Neural crest cell (in vitro differentiated cells): ENCODE data around the gene GALNS. TPM values are rescaled to one million over a fixed set of nuclear protein-coding genes. Genes with fewer than 3 reads are reported as not detected.

Experiments used
- DNase-seq: peaks from one replicate; pipeline ENCODE4 v3.0.0; 2021; ENCODE audit warnings: low read depth, mixed read lengths, low spot score
- H3K27ac Mint-ChIP-seq: one replicate; pipeline ENCODE4 v1.8.0; 2021; ENCODE audit warnings: mild to moderate bottlenecking, mixed read lengths; ENCODE audit not compliant: unreplicated experiment
- H3K27me3 Mint-ChIP-seq: 2 replicates; pipeline ENCODE4 v1.8.0; 2021; ENCODE audit warnings: low read depth, mild to moderate bottlenecking, mixed read lengths
- H3K36me3 Mint-ChIP-seq: 2 replicates; pipeline ENCODE4 v1.8.0; 2021; ENCODE audit warnings: low read depth, mild to moderate bottlenecking, mixed read lengths
- H3K4me1 Mint-ChIP-seq: 2 replicates; pipeline ENCODE4 v1.8.0; 2021; ENCODE audit warnings: mixed read lengths
- H3K4me3 Mint-ChIP-seq: one replicate; pipeline ENCODE4 v1.8.0; 2021; ENCODE audit warnings: mild to moderate bottlenecking, mixed read lengths
- H3K9me3 Mint-ChIP-seq: 2 replicates; pipeline ENCODE4 v1.8.0; 2021; ENCODE audit warnings: mixed read lengths
- total RNA-seq: library from RNA; stranded (reverse); gene quantifications from 2 replicates; pipeline ENCODE4 v1.2.1, GENCODE V29; 2021
- TF ChIP-seq, protein P1 (sequence below): fragments of 200-600 bp; sonication (generic); conservative IDR thresholded peaks from 2 replicates; pipeline ENCODE4 v1.5.0; 2021; ENCODE audit warnings: antibody characterized with exemption, mild to moderate bottlenecking

The GALNS gene
- total RNA-seq, 1 donor from 2014 or later: 19.7 TPM

DNA sequence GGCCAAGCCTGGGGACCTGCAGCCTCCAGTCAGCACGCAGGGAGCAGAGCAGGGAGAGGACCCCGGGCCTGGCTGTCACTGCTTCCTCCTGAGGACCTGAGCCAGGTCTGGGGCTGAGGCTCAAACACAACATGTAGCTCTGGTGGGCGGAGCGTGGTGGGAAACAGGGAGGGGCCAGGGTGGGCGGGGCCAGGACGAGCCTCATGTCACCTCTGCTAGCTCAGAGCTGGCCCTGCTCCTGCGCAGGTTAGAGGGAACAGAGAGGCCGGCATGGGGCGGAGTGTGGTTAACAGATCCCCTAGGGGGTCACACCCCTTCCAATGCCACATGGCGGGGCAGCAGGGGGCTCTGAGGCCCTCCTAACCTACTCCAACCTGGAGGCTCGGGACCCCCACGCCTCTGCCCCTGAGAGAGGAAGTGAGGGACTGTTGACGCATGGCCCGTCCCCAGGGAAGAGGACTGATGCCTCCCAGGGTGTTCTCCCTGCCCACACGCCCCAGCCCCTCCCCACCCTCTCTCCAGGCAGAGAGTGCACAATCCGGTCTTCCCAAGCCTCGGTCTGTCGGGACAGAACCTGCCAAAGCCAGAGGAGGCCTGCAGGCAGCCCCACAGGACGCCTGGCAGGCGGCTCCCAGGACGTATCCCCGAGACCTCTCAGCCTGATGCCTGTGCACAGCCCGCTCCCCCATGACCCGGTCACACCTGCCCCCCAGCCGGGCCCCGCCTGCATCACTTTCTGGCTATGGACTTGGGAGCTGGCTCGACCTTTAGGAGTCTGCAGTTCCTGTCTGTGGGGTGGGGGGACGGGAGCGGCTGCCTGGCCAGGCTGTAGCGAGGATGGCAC is 86.9 kb downstream of the GALNS start:
- Mint-ChIP-seq H3K27me3 (no peaks in the 10 kb centered on the region), H3K4me1 (no peaks in the 10 kb centered on the region), H3K36me3 (no peaks in the 10 kb centered on the region), H3K9me3 (no peaks in the 10 kb centered on the region), H3K4me3 (no peak overlapping the region), H3K27ac (no peak overlapping the region)
- TF ChIP-seq, protein P1, sequence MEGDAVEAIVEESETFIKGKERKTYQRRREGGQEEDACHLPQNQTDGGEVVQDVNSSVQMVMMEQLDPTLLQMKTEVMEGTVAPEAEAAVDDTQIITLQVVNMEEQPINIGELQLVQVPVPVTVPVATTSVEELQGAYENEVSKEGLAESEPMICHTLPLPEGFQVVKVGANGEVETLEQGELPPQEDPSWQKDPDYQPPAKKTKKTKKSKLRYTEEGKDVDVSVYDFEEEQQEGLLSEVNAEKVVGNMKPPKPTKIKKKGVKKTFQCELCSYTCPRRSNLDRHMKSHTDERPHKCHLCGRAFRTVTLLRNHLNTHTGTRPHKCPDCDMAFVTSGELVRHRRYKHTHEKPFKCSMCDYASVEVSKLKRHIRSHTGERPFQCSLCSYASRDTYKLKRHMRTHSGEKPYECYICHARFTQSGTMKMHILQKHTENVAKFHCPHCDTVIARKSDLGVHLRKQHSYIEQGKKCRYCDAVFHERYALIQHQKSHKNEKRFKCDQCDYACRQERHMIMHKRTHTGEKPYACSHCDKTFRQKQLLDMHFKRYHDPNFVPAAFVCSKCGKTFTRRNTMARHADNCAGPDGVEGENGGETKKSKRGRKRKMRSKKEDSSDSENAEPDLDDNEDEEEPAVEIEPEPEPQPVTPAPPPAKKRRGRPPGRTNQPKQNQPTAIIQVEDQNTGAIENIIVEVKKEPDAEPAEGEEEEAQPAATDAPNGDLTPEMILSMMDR: no peak
- no peak for DNase-seq

DNA sequence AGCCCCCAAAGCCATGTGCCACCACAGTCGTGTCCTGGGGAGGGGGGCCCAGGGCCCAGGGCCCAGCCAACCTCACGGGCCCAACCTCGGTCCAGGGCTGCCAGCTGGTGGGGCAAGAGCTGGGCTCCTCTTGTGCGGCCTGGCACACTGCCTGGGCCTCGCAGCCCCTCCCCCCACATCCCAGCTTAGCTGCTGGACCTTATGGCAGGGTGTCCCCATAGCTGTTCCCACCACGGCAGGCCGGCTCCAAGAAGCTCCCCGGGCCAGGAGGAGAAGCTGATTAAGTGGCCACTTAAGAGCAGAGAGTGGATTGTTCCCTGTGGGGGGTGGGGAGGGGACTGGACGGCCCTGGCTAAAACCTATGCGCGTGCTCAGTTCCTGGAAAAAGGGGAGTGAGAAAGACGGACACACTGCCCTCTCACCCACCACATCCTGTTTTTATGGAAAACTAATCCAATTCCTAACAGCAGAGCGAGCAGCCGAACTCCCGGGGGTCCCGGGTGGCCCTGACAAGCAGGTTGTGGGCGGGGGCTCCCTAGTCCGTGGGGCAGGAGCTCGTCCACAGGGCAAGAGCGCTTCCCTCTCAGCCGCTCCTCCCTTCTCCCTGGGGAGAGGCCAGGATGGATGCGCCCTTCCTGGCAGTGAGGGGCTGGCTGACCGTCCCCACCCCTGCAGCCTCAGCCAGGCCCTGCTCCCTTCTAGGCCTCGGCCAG is 88.5 kb downstream of the GALNS start:
- Mint-ChIP-seq H3K36me3 (no peaks in the 10 kb centered on the region), H3K9me3 (no peaks in the 10 kb centered on the region), H3K27me3 (no peaks in the 10 kb centered on the region), H3K4me1 (peaks cover 7% of the 10 kb centered on the region), H3K4me3 (no peak overlapping the region), H3K27ac (no peak overlapping the region)
- no peak for DNase-seq
- TF ChIP-seq, protein P1: no peak

DNA sequence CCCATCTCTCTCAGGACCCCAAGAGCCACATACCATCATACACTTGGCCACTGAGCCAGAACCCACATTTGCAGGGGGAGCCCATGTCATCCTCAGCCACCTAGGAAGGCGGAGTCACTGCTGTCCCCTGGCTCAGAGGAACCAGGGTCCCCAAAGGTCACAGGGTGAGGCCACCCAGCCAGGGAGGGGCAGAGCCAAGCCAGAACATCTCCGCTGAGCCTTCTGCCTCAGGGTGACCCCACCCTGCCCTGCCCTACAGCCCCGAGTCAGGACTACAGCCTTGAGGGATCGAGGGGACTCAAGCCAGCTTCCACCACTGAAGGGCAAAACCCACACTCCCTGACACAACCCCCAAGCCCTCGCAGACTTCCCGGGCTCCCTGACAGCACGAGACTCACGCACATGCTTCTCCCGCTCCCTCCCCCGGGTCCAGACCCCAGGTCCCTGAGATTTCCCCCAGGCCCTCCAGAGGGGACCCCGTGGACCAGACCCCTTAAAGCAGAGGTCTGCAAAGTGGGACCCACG is 89.1 kb downstream of the GALNS start:
- Mint-ChIP-seq H3K36me3 (no peaks in the 10 kb centered on the region), H3K9me3 (no peaks in the 10 kb centered on the region), H3K27ac (no peak overlapping the region), H3K27me3 (no peaks in the 10 kb centered on the region), H3K4me3 (no peak overlapping the region), H3K4me1 (peaks cover 8% of the 10 kb centered on the region)
- DNase-seq: no peak
- TF ChIP-seq, protein P1: no peak

DNA sequence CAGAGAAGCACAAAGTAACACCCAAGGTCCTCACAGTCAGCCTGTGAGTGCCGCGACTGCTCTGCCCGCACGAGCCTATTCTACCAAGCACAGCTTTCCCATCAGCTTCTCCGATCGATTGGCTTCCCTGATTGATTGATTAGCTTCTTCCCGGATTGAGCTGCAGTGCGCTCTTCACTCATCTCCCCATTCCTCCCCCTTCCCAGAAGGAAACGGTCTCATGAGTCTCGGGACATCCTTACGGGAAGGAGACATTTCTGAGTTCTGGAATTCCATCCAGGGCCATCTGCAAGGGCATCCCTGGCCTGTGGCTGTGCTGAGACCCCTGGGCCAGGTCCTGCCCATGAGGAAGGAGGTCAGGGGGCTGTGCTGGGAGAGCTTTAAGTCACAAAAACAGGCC is 89.8 kb downstream of the GALNS start:
- no peak overlapping the region for H3K4me3 Mint-ChIP-seq
- no peaks in the 10 kb centered on the region for H3K9me3 Mint-ChIP-seq
- H3K4me1 Mint-ChIP-seq: peaks cover 8% of the 10 kb centered on the region
- DNase-seq: no peak
- no peak overlapping the region for H3K27ac Mint-ChIP-seq
- TF ChIP-seq, protein P1: no peak
- H3K27me3 Mint-ChIP-seq: no peaks in the 10 kb centered on the region
- H3K36me3 Mint-ChIP-seq: no peaks in the 10 kb centered on the region

DNA sequence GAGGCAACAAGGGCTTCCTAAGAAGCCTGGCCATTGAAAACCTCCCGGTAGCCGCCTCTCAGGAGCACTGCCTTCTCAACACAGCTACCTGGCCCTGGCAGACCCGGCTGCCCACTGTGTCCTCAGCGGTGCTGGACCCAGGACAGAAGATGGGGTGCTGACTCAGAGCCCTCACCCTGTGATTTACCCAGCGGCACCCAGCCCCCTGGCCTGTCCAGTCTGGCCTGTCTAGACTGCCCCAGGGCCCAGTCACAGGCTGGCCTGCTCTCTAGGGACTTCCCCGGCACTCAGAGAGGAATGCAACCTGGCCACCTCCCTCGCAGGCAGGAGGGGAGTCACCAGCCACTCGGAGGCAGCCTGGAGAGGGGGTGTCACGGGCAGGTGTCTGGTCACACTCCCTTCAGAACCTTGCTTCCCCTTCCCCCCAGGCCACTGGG is 91.8 kb downstream of the GALNS start:
- Mint-ChIP-seq H3K4me1 (peaks cover 8% of the 10 kb centered on the region), H3K4me3 (no peak overlapping the region), H3K9me3 (no peaks in the 10 kb centered on the region), H3K27ac (no peak overlapping the region), H3K27me3 (no peaks in the 10 kb centered on the region), H3K36me3 (no peaks in the 10 kb centered on the region)
- no peak for DNase-seq
- TF ChIP-seq, protein P1: no peak
